H1 (cell line): Measurements from ENCODE around the gene SNX2. TPM values are rescaled to one million over a fixed set of nuclear protein-coding genes. Genes with fewer than 3 reads are reported as not detected.

Source experiments
- CTCF ChIA-PET: fragments of 300-600 bp; sonication (Branson Sonifier 250); formaldehyde crosslinking; loops from one replicate; lab custom pipeline; 2021; ENCODE audit not compliant: partially characterized antibody; lab: Charles Lee
- POLR2A ChIA-PET: fragments of 300-600 bp; sonication (Branson Sonifier 250); formaldehyde crosslinking; loops from one replicate; lab custom pipeline; 2021; ENCODE audit warnings: inconsistent platforms; ENCODE audit not compliant: partially characterized antibody; lab: Charles Lee
- DNase-seq, 2 experiments: peaks; one replicate each; pipeline versions ENCODE4 v3.0.0 to v3.0.0-alpha.2; 2010 to 2022; ENCODE audit warnings: low spot score in 2 of 2, low read depth in 1 of 2, mixed read lengths in 1 of 2
- FAIRE-seq: peaks from 2 replicates; lab custom pipeline; 2011; peaks lifted over from hg19 to GRCh38; lab: Jason Lieb, UNC
- H2AFZ ChIP-seq: 2 replicates; pipeline ENCODE4 v1.8.1; 2012; ENCODE audit warnings: low read length, inconsistent platforms
- H2AK5ac ChIP-seq: 2 replicates; pipeline ENCODE4 v1.6.1; 2013; ENCODE audit warnings: low read depth, low read length
- H2BK120ac ChIP-seq: replicated peaks from 2 replicates; pipeline ENCODE3; 2013; ENCODE audit warnings: low read depth, low read length, inconsistent platforms
- H2BK12ac ChIP-seq: 2 replicates; pipeline ENCODE4 v1.6.1; 2013; ENCODE audit warnings: low read depth, low read length
- H2BK15ac ChIP-seq: 2 replicates; pipeline ENCODE4 v1.6.1; 2013; ENCODE audit warnings: low read length
- H2BK20ac ChIP-seq: 2 replicates; pipeline ENCODE4 v1.6.1; 2013; ENCODE audit warnings: low read length
- H2BK5ac ChIP-seq: 2 replicates; pipeline ENCODE4 v1.6.1; 2013; ENCODE audit warnings: low read depth, low read length
- H3K14ac ChIP-seq: 2 replicates; pipeline ENCODE4 v1.6.1; 2013; ENCODE audit warnings: inconsistent platforms; ENCODE audit not compliant: insufficient read length
- H3K18ac ChIP-seq: 2 replicates; pipeline ENCODE4 v1.6.1; 2013; ENCODE audit warnings: low read length; ENCODE audit errors: extremely low read depth
- H3K23ac ChIP-seq: 2 replicates; pipeline ENCODE4 v1.6.1; 2013; ENCODE audit warnings: inconsistent platforms; ENCODE audit not compliant: insufficient read length
- H3K23me2 ChIP-seq: 2 replicates; pipeline ENCODE4 v1.6.1; 2013; ENCODE audit warnings: low read depth, low read length
- H3K27ac ChIP-seq: 2 replicates; pipeline ENCODE4 v1.6.1; 2011; ENCODE audit warnings: low read depth, low read length, inconsistent platforms
- H3K27me3 ChIP-seq, 4 experiments: replicated peaks in 1 of 4; 1 replicate in 1 of 4; 2 replicates in 3 of 4; pipeline versions ENCODE4 v1.6.1 to v1.8.1; 2011 to 2013; ENCODE audit warnings: low read length in 3 of 4, mild to moderate bottlenecking in 3 of 4, inconsistent platforms in 2 of 4, mixed read lengths in 2 of 4, moderate library complexity in 1 of 4; ENCODE audit not compliant: control insufficient read depth in 3 of 4, insufficient read depth in 3 of 4; ENCODE audit errors: extremely low read depth in 1 of 4
- H3K36me3 ChIP-seq, 4 experiments: 2 replicates each; pipeline versions ENCODE4 v1.6.1 to v1.8.1; 2011 to 2013; ENCODE audit warnings: mild to moderate bottlenecking in 4 of 4, low read length in 3 of 4, moderate library complexity in 2 of 4, control low read depth in 1 of 4, inconsistent platforms in 1 of 4; ENCODE audit not compliant: insufficient read depth in 4 of 4, control insufficient read depth in 2 of 4
- H3K4ac ChIP-seq: replicated peaks from 2 replicates; pipeline ENCODE3; 2013; ENCODE audit warnings: low read length, low read depth, mixed read lengths, inconsistent platforms; ENCODE audit not compliant: insufficient read length
- H3K4me1 ChIP-seq, 4 experiments: replicated peaks in 1 of 4; 1 replicate in 1 of 4; 2 replicates in 3 of 4; pipeline versions ENCODE4 v1.6.1 to v1.8.1; 2011 to 2013; ENCODE audit warnings: low read length in 3 of 4, inconsistent platforms in 2 of 4, mixed read lengths in 1 of 4; ENCODE audit not compliant: insufficient read depth in 4 of 4, control insufficient read depth in 3 of 4
- H3K4me2 ChIP-seq, 2 experiments: 2 replicates each; pipeline versions ENCODE4 v1.6.1 to v1.8.1; 2011 to 2013; ENCODE audit warnings: low read depth in 2 of 2, low read length in 2 of 2, control low read depth in 1 of 2, inconsistent platforms in 1 of 2, mild to moderate bottlenecking in 1 of 2; ENCODE audit not compliant: insufficient read depth in 1 of 2
- H3K4me3 ChIP-seq, 4 experiments: fragments of 200-600, 300-600 bp in 1 of 4; sonication (generic), shearing (Covaris generic), sonication (Bioruptor Twin) in 1 of 4; 2 replicates each; pipeline versions ENCODE4 v1.5.1 to v1.8.1; 2011 to 2016; ENCODE audit warnings: low read length in 4 of 4, low read depth in 3 of 4, control low read depth in 2 of 4, inconsistent platforms in 2 of 4, mild to moderate bottlenecking in 2 of 4, mixed read lengths in 1 of 4, moderate library complexity in 1 of 4; ENCODE audit not compliant: insufficient read depth in 2 of 4; ENCODE audit errors: extremely low read depth in 1 of 4
- H3K56ac ChIP-seq: replicated peaks from 2 replicates; pipeline ENCODE3; 2013; ENCODE audit warnings: low read depth, mild to moderate bottlenecking, mixed read lengths, low read length, inconsistent platforms; ENCODE audit not compliant: insufficient read length
- H3K79me1 ChIP-seq: 2 replicates; pipeline ENCODE4 v1.6.1; 2013; ENCODE audit warnings: low read depth, low read length, control low read depth
- H3K79me2 ChIP-seq, 2 experiments: 2 replicates each; pipeline versions ENCODE4 v1.6.1 to v1.8.1; 2012 to 2013; ENCODE audit warnings: low read length in 2 of 2, mild to moderate bottlenecking in 2 of 2, inconsistent platforms in 1 of 2; ENCODE audit not compliant: insufficient read depth in 2 of 2, control insufficient read depth in 1 of 2
- H3K9ac ChIP-seq, 4 experiments: replicated peaks in 1 of 4; 1 replicate in 1 of 4; 2 replicates in 3 of 4; pipeline versions ENCODE4 v1.6.1 to v1.8.1; 2011 to 2013; ENCODE audit warnings: low read depth in 3 of 4, low read length in 3 of 4, control low read depth in 2 of 4, mild to moderate bottlenecking in 2 of 4, moderate library complexity in 2 of 4, inconsistent platforms in 1 of 4; ENCODE audit errors: extremely low read depth in 1 of 4
- H3K9me3 ChIP-seq, 2 experiments: 2 replicates each; pipeline versions ENCODE4 v1.6.1 to v1.8.1; 2012 to 2013; ENCODE audit warnings: mild to moderate bottlenecking in 2 of 2, moderate library complexity in 2 of 2, control low read depth in 1 of 2, inconsistent platforms in 1 of 2, low read depth in 1 of 2, low read length in 1 of 2, mixed read lengths in 1 of 2; ENCODE audit not compliant: insufficient read depth in 2 of 2
- H4K20me1 ChIP-seq, 2 experiments: replicated peaks in 1 of 2; 2 replicates each; pipeline versions ENCODE3 to v1.8.1; 2011 to 2013; ENCODE audit warnings: inconsistent platforms in 2 of 2, low read length in 2 of 2, mild to moderate bottlenecking in 1 of 2; ENCODE audit not compliant: insufficient read depth in 2 of 2, control insufficient read depth in 1 of 2
- H4K5ac ChIP-seq: 2 replicates; pipeline ENCODE4 v1.6.1; 2013; ENCODE audit warnings: low read length, low read depth, mixed read lengths, inconsistent platforms; ENCODE audit not compliant: insufficient read length
- H4K8ac ChIP-seq: 2 replicates; pipeline ENCODE4 v1.8.0; 2013; ENCODE audit warnings: mild to moderate bottlenecking, moderate library complexity, low read length, inconsistent platforms; ENCODE audit not compliant: insufficient read depth; ENCODE audit errors: extremely low read depth
- H4K91ac ChIP-seq: replicated peaks from 2 replicates; pipeline ENCODE3; 2013; ENCODE audit warnings: low read length, mixed read lengths, inconsistent platforms; ENCODE audit not compliant: insufficient read length
- BCL11A ChIP-seq, 2 experiments: IDR thresholded peaks; one replicate each; pipeline ENCODE4 v1.6.1; 2011; ENCODE audit warnings: low read depth in 2 of 2, low read length in 2 of 2, mild to moderate bottlenecking in 2 of 2
- CHD1 ChIP-seq: IDR thresholded peaks from 2 replicates; pipeline ENCODE4 v1.6.1; 2012; ENCODE audit warnings: low read depth, low read length, improper control_type of control experiment
- JUND ChIP-seq: IDR thresholded peaks from 2 replicates; pipeline ENCODE4 v1.6.1; 2011; ENCODE audit warnings: mild to moderate bottlenecking, improper control_type of control experiment, low read length
- PHF8 ChIP-seq: fragments of 200-600 bp; sonication (generic); conservative IDR thresholded peaks from 2 replicates; pipeline ENCODE4 v1.7.1; 2012; ENCODE audit warnings: low read depth, mild to moderate bottlenecking, inconsistent platforms, low read length, moderate library complexity
- POLR2AphosphoS5 ChIP-seq: IDR thresholded peaks from 2 replicates; pipeline ENCODE4 v1.6.1; 2011; ENCODE audit warnings: low read depth, low read length
- TCF12 ChIP-seq: IDR thresholded peaks from 2 replicates; pipeline ENCODE4 v1.6.1; 2011; ENCODE audit warnings: low read depth, mild to moderate bottlenecking, low read length
- WGBS, 2 experiments: shearing (Covaris generic) in 1 of 2; methylation state at CpG; one replicate each; pipeline versions ENCODE4 v1.1.6 to v1.1.7; 2013 to 2015; ENCODE audit warnings: low lambda C conversion rate in 2 of 2, mixed read lengths in 2 of 2, inconsistent platforms in 1 of 2, low coverage in 1 of 2, missing lambda C conversion rate in 1 of 2; ENCODE audit not compliant: insufficient replicate concordance in 2 of 2, insufficient coverage in 1 of 2, insufficient read length in 1 of 2; ENCODE audit errors: extremely low coverage in 1 of 2, missing lambda C conversion rate in 1 of 2; 5-methylcytosine and 5-hydroxymethylcytosine counted together
- polyA plus RNA-seq, 7 experiments: library from polyadenylated mRNA; depleted of rRNA in 3 of 7; stranded (reverse) in 5 of 7; unstranded in 2 of 7; fragments of >200 nt in 5 of 7; fragments of 200-250 nt in 2 of 7; gene quantifications; 1 replicate in 5 of 7; 2 replicates in 1 of 7; 4 replicates in 1 of 7; pipeline versions ENCODE4 v1.2.1 to v1.2.3, GENCODE V29; 2011 to 2013; ENCODE audit warnings: missing spikeins in 2 of 7, mixed read lengths in 2 of 7
- total RNA-seq: library from RNA; stranded (reverse); fragmentation: NEBNext Ultra II Directional; extraction: Animal tissue kit (Norgen Biotek cat#: 25700); gene quantifications from 2 replicates; pipeline ENCODE4 v1.2.1, GENCODE V29; 2021
- TF ChIP-seq, protein P1 (sequence below): IDR thresholded peaks from 2 replicates; pipeline ENCODE4 v1.6.1; 2012; ENCODE audit warnings: low read length, inconsistent platforms
- TF ChIP-seq, protein P2 (sequence below): IDR thresholded peaks from 2 replicates; pipeline ENCODE4 v1.6.1; 2011; ENCODE audit warnings: low read depth, mild to moderate bottlenecking, low read length; ENCODE audit not compliant: insufficient read depth

Gene SNX2
- total and polyA plus RNA-seq, 2 of the 8 experiments (the other 6 are each of a cell fraction or from before 2014, with no cell fraction given): 51.0 to 61.2 TPM

DNA sequence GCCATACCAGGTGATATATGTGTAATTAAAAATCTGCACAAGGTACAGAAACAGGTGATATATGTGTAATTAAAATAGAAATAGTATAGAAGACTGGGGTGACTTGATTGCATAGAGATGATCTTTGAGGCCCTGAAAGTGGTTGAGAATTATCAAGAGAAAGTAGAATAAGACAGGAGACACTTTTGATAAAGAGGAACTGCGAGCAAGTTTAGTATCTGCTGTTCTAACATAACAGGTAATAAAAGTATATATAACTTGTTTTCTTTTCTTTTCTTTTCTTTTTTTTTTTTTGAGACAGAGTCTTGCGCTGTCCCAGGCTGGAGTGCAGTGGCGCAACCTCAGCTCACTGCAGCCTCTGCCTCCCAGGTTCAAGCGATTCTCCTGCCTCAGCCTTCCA is 5.4 kb downstream of the SNX2 start:
- CTCF ChIA-PET: no interaction called here

More for the DNA sequence above, 5.4 kb downstream of the SNX2 start:
- no peak overlapping the region for H3K27ac ChIP-seq
- H3K18ac ChIP-seq: no peak overlapping the region
- no peak overlapping the region for H4K91ac ChIP-seq
- 96% methylated on average over 3 of the region's 4 CpGs; no CpG with 5 or more reads in 1 of the 2 experiments for WGBS, 2 experiments
- no peak overlapping the region for H2BK120ac ChIP-seq
- H3K9ac ChIP-seq: no peak overlapping the region
- no peaks in the 10 kb centered on the region; the same call in 1 of the 2 replicates for H3K79me1 ChIP-seq
- no peaks in the 10 kb centered on the region for H3K27me3 ChIP-seq
- TF ChIP-seq BCL11A (IDR thresholded peaks at IDR 0.05; ENCODE audit: low read depth in 2 of 2, low read length in 2 of 2): no peak
- no peak for TF ChIP-seq PHF8
- no peak for TF ChIP-seq CHD1
- TF ChIP-seq, protein P1, sequence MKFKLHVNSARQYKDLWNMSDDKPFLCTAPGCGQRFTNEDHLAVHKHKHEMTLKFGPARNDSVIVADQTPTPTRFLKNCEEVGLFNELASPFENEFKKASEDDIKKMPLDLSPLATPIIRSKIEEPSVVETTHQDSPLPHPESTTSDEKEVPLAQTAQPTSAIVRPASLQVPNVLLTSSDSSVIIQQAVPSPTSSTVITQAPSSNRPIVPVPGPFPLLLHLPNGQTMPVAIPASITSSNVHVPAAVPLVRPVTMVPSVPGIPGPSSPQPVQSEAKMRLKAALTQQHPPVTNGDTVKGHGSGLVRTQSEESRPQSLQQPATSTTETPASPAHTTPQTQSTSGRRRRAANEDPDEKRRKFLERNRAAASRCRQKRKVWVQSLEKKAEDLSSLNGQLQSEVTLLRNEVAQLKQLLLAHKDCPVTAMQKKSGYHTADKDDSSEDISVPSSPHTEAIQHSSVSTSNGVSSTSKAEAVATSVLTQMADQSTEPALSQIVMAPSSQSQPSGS: no peak
- no peak for TF ChIP-seq TCF12
- TF ChIP-seq JUND: no peak
- TF ChIP-seq, protein P2, sequence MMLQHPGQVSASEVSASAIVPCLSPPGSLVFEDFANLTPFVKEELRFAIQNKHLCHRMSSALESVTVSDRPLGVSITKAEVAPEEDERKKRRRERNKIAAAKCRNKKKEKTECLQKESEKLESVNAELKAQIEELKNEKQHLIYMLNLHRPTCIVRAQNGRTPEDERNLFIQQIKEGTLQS: no peak
- no peak for TF ChIP-seq POLR2AphosphoS5
- TF ChIP-seq, all 59 proteins: peak for 0
- no peak for FAIRE-seq
- no peak overlapping the region for H2BK15ac ChIP-seq
- no peak overlapping the region for H2BK12ac ChIP-seq
- POLR2A ChIA-PET: no interaction called here
- H3K4me2 ChIP-seq: no peak overlapping the region
- peaks cover 4 to 92% of the 10 kb centered on the region in 2 experiments; a peak in 3 of 4 replicates for H3K79me2 ChIP-seq
- no peak overlapping the region for H4K8ac ChIP-seq
- no peak overlapping the region for H3K4me3 ChIP-seq
- no peaks in the 10 kb centered on the region for H4K20me1 ChIP-seq
- no peak overlapping the region for H4K5ac ChIP-seq
- no peak overlapping the region for H3K4ac ChIP-seq
- H3K36me3 ChIP-seq: no peaks in the 10 kb centered on the region; a peak in 1 of 8 replicates
- no peak for DNase-seq
- no peak overlapping the region for H2BK5ac ChIP-seq
- H3K56ac ChIP-seq: no peak overlapping the region
- H3K9me3 ChIP-seq: no peaks in the 10 kb centered on the region; a peak in 1 of 4 replicates
- no peak overlapping the region for H3K14ac ChIP-seq
- H3K4me1 ChIP-seq: peaks cover 0 to 2% (median 0%) of the 10 kb centered on the region in 4 experiments; a peak in 1 of 7 replicates
- no peak overlapping the region for H2AFZ ChIP-seq
- H2AK5ac ChIP-seq: no peak overlapping the region
- no peak overlapping the region for H2BK20ac ChIP-seq
- peaks cover 3% of the 10 kb centered on the region for H3K23me2 ChIP-seq
- no peak overlapping the region for H3K23ac ChIP-seq
